ENCODE measurements around the gene CYP1B1. TPM values are rescaled to one million over a fixed set of nuclear protein-coding genes. Genes with fewer than 3 reads are reported as not detected.
A peak's percentile ranks its signal among the peaks of the same experiment; 100 is the strongest.

Gene CYP1B1
- total RNA-seq (2013) = 72.1 TPM
- polyA plus RNA-seq (100 to 1,000 TPM in 2 of 3 donors, 10 to 100 TPM in 1; 63.2 to 250 (median 162) TPM), polyA minus RNA-seq (184 and 224 TPM in 2 replicates), total RNA-seq (515 to 7,302 (median 1,786) reads per million in 11 experiments)

DNA sequence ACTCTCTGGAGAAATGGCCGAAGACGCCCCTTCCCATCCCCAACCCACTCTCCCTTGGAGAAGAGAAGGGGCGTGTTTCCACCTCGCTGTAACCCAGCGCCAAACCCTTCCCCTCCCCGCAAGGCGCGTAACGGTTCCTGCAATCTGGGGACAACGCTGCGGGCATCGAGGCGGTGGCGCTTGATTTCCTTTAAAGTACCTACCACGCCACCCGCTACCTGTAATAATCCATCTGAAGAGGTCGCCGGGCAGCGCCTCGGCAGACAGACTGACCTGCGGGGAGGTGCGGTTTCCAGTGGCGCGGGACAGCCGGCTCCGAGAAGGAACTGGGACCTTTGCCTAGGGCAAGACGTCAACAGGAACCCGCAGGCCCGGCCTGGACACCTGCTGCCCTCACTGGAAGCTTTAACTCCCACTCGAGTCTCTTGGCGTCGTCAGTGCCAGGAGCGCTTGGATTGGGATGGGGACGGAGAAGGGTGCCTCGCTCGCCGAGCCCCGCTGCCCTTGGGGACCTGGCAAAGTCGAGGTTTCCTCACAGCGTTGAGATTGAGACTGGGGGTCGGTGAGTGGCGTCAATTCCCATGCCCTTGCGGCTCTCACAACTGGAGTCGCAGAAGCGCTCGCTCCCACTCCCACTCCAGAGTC is at the start of gene CYP1B1:
Gene CYP1B1 (minus strand): TSS at position 645 of the 645 bp plus-strand sequence. CDS start 763 bp downstream, outside the sequence.
- Histone ChIP-seq H3K4me2 (replicated peaks; ENCODE audit: extremely low read depth, low read length, poor library complexity, severe bottlenecking) (peak within 1 kb of the TSS; percentile 95), H2AFZ (ENCODE audit: insufficient read depth, low read depth, low read length, poor library complexity, severe bottlenecking) (peak within 1 kb of the TSS; percentile 78), H4K20me1 (ENCODE audit: insufficient read depth, low read length) (peaks cover 38% of the 10 kb centered on the region), H3K9me3 (replicated peaks in 1 of 2; ENCODE audit: control insufficient read depth in 1 of 2, insufficient read depth in 1 of 2, low read length in 2 of 2) (no peaks in the 10 kb centered on the region), H3K36me3 (replicated peaks in 1 of 2; ENCODE audit: control insufficient read depth in 1 of 2, insufficient read depth in 2 of 2, low read length in 2 of 2) (peaks cover 9 to 28% of the 10 kb centered on the region in 2 donors), H3K4me1 (ENCODE audit: control insufficient read depth in 1 of 2, insufficient read depth in 2 of 2, low read length in 2 of 2) (peaks cover 59 to 92% of the 10 kb centered on the region in 2 donors), H3K27ac (ENCODE audit: low read depth in 1 of 2, low read length in 2 of 2) (peak within 1 kb of the TSS; percentile 94 to 96), H3K27me3 (ENCODE audit: control insufficient read depth in 2 of 2, insufficient read depth in 2 of 2, low read length in 2 of 2) (peaks cover 0 to 30% of the 10 kb centered on the region in 2 donors), H3K9ac (ENCODE audit: insufficient read depth, low read length, poor library complexity, severe bottlenecking) (peak within 1 kb of the TSS; percentile 93), H3K4me3 (replicated peaks in 1 of 3; ENCODE audit: low read depth in 2 of 3, low read length in 3 of 3) (peak within 1 kb of the TSS; percentile 60 to 93 (median 84)), H3K79me2 (ENCODE audit: insufficient read depth, low read length) (peaks cover 54% of the 10 kb centered on the region)
- peak in 1 of 3 donors; percentile 47 for DNase-seq
- peaks cover 40 to 51% (median 47%) of the 10 kb centered on the region in 3 donors for H3K27me3 Mint-ChIP-seq (ENCODE audit: low read depth in 3 of 3)
- peaks cover 67% of the 10 kb centered on the region for H3K4me1 Mint-ChIP-seq
- TF ChIP-seq, protein P1, sequence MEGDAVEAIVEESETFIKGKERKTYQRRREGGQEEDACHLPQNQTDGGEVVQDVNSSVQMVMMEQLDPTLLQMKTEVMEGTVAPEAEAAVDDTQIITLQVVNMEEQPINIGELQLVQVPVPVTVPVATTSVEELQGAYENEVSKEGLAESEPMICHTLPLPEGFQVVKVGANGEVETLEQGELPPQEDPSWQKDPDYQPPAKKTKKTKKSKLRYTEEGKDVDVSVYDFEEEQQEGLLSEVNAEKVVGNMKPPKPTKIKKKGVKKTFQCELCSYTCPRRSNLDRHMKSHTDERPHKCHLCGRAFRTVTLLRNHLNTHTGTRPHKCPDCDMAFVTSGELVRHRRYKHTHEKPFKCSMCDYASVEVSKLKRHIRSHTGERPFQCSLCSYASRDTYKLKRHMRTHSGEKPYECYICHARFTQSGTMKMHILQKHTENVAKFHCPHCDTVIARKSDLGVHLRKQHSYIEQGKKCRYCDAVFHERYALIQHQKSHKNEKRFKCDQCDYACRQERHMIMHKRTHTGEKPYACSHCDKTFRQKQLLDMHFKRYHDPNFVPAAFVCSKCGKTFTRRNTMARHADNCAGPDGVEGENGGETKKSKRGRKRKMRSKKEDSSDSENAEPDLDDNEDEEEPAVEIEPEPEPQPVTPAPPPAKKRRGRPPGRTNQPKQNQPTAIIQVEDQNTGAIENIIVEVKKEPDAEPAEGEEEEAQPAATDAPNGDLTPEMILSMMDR (IDR thresholded peaks at IDR 0.05) = no peak
- H3K4me3 Mint-ChIP-seq = peak within 1 kb of the TSS; percentile 94 to 98
- intact Hi-C loops (cut with micrococcal nuclease) = loop anchor here (2.0 to 5.0 kb wide), 4 partner anchors 93 to 199 kb away; no protein-coding TSS in a partner anchor
- peaks cover 0 to 15% (median 8%) of the 10 kb centered on the region in 7 donors for H3K9me3 Mint-ChIP-seq
- H3K36me3 Mint-ChIP-seq = peaks cover 38 to 42% of the 10 kb centered on the region in 2 donors
- H3K27ac Mint-ChIP-seq = peak within 1 kb of the TSS; percentile 80 to 94 (median 90)
- WGBS (ENCODE audit: insufficient coverage) = 2% methylated on average over 31 of the region's 46 CpGs

DNA sequence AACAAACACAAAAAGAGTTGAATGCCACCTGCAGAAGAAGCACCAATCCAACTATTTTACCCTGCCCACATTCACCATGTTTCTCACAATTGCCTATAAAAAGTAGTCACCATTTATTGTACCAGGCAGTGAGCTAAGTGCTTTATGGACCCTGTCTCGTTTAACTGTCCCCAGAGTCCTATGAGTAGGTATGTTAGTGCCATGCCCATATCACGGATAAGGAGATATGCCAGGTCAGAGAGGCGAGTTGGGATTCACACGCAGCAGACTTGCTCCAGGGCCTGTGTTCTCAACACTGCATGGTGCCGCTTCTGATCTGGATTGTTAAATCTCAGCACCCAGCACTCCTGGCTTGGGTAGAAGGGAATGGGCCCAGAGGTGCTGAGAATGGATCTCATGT is 49.1 kb upstream of the CYP1B1 start:
- no peaks in the 10 kb centered on the region for H3K27me3 ChIP-seq (ENCODE audit: control insufficient read depth in 2 of 2, insufficient read depth in 2 of 2, low read length in 2 of 2)
- H3K79me2 ChIP-seq (ENCODE audit: insufficient read depth, low read length) = no peaks in the 10 kb centered on the region
- TF ChIP-seq, protein P1 (IDR thresholded peaks at IDR 0.05) = no peak
- H2AFZ ChIP-seq (ENCODE audit: insufficient read depth, low read depth, low read length, poor library complexity, severe bottlenecking) = no peak overlapping the region
- H3K4me1 ChIP-seq (ENCODE audit: control insufficient read depth in 1 of 2, insufficient read depth in 2 of 2, low read length in 2 of 2) = peaks cover 66 to 92% of the 10 kb centered on the region in 2 donors
- H3K9ac ChIP-seq (ENCODE audit: insufficient read depth, low read length, poor library complexity, severe bottlenecking) = no peak overlapping the region
- no peak overlapping the region for H3K4me3 ChIP-seq (replicated peaks in 1 of 3; ENCODE audit: low read depth in 2 of 3, low read length in 3 of 3)
- H3K4me3 Mint-ChIP-seq = no peak overlapping the region
- H3K4me2 ChIP-seq (replicated peaks; ENCODE audit: extremely low read depth, low read length, poor library complexity, severe bottlenecking) = no peak overlapping the region
- H3K27me3 Mint-ChIP-seq (ENCODE audit: low read depth in 3 of 3) = peaks cover 0 to 5% (median 0%) of the 10 kb centered on the region in 3 donors
- H3K27ac Mint-ChIP-seq = peak overlapping the region in 2 of 7 donors; percentile 19 to 51
- 98% methylated on average over 5 of the region's 5 CpGs for WGBS (ENCODE audit: insufficient coverage)
- H3K4me1 Mint-ChIP-seq = peaks cover 88% of the 10 kb centered on the region
- no peak for DNase-seq
- peaks cover 19 to 36% of the 10 kb centered on the region in 2 donors for H3K36me3 Mint-ChIP-seq
- intact Hi-C loops (cut with micrococcal nuclease) = no loop called here
- H3K27ac ChIP-seq (ENCODE audit: low read depth in 1 of 2, low read length in 2 of 2) = no peak overlapping the region
- no peaks in the 10 kb centered on the region for H3K36me3 ChIP-seq (replicated peaks in 1 of 2; ENCODE audit: control insufficient read depth in 1 of 2, insufficient read depth in 2 of 2, low read length in 2 of 2)
- H4K20me1 ChIP-seq (ENCODE audit: insufficient read depth, low read length) = no peaks in the 10 kb centered on the region
- H3K9me3 Mint-ChIP-seq = peaks cover 12 to 30% (median 21%) of the 10 kb centered on the region in 7 donors
- H3K9me3 ChIP-seq (replicated peaks in 1 of 2; ENCODE audit: control insufficient read depth in 1 of 2, insufficient read depth in 1 of 2, low read length in 2 of 2) = peaks cover 7 to 13% of the 10 kb centered on the region in 2 donors
